ENCODE results near the gene NGEF.

- TF ChIP-seq CTCF (IDR thresholded peaks at IDR 0.05), result no peak
- TF ChIP-seq POLR2A (IDR thresholded peaks at IDR 0.05), result no peak
These were observed 92.3 kb downstream of the NGEF start for GRCh38 chr2:232920760-232921159.

Measured in uterus (tissue), 2 donors.